DMS 273 treated with DMSO at 0.1 percent for 48 hours (cell line): Measurements from ENCODE around the gene PPCDC.
"Not testable (repeated sequence)": the region's sequence is repeated elsewhere in the genome, so short reads cannot be mapped to it uniquely, and the experiment has no call there.

Experiments
- DNase-seq: peaks from one replicate; lab custom pipeline; 2025; lab: John Stamatoyannopoulos, UW

The PPCDC gene

GRCh38 chr15:75068748-75069147 lies 45.4 kb downstream of the PPCDC start:
- DNase-seq, result no peak

- no peak for DNase-seq
Measured at GRCh38 chr15:75069301-75069925, 46.0 kb downstream of the PPCDC start.

- no peak for DNase-seq
Measured at GRCh38 chr15:75070674-75071073, 47.3 kb downstream of the PPCDC start.

GRCh38 chr15:75073197-75073596 lies 49.8 kb downstream of the PPCDC start:
- no peak for DNase-seq

- DNase-seq, result no peak
Measured at GRCh38 chr15:75076277-75076676, 52.9 kb downstream of the PPCDC start.

- DNase-seq, result not testable (repeated sequence)
Measured at GRCh38 chr15:75077551-75077961, 54.2 kb downstream of the PPCDC start.

GRCh38 chr15:75081150-75081549 lies 57.8 kb downstream of the PPCDC start:
- DNase-seq, result no peak

GRCh38 chr15:75082689-75083088 lies 59.3 kb downstream of the PPCDC start:
- DNase-seq, result no peak

- DNase-seq, result not testable (repeated sequence)
Measured at GRCh38 chr15:75085708-75086107, 62.3 kb downstream of the PPCDC start.

GRCh38 chr15:75089456-75090387 lies 66.3 kb downstream of the PPCDC start:
- DNase-seq, result no peak

GRCh38 chr15:75090388-75090734 lies 67.0 kb downstream of the PPCDC start:
- no peak for DNase-seq

GRCh38 chr15:75091814-75092213 lies 68.4 kb downstream of the PPCDC start:
- DNase-seq, result no peak

GRCh38 chr15:75094961-75095478 lies 71.6 kb downstream of the PPCDC start:
- not testable (repeated sequence) for DNase-seq

- DNase-seq, result no peak
Measured at GRCh38 chr15:75095594-75095993, 72.2 kb downstream of the PPCDC start.

- DNase-seq, result no peak
Measured at GRCh38 chr15:75097939-75098338, 74.5 kb downstream of the PPCDC start.

- no peak for DNase-seq
Measured at GRCh38 chr15:75098404-75098803, 75.0 kb downstream of the PPCDC start.
